GM21576 (cell line): Measurements from ENCODE around the gene PRRC2B.
"Not testable (repeated sequence)": the region's sequence is repeated elsewhere in the genome, so short reads cannot be mapped to it uniquely, and the experiment has no call there.

Source experiments
- ATAC-seq: cut with Tn5 transposase; IDR thresholded peaks from one replicate; pipeline ENCODE4 v1.9.1; 2021; ENCODE audit warnings: mild to moderate bottlenecking, moderate library complexity; ENCODE audit not compliant: unreplicated experiment

The PRRC2B gene

GRCh38 chr9:131467214-131467935 lies 73.5 kb downstream of the PRRC2B start:
- ATAC-seq = no peak

DNA sequence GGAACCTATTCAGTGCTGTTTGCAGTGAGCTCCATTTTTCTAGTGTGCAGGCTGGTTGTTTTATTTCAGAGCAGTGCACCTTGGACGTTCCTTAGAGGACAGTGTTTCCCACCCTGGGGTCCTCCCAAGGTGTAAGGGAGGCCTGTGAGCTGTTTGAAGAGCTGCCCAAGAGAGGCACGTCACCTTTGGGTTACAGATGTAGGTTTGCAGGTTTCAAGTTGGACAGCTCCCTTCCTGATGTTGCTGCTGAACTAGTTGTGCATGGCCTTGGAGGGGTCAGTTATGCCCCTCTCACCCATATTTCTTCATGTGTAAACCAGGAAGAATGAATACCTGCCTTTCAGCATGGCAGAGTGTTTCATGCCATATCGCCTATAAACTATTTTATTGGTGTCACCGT lies 74.1 kb downstream of the PRRC2B start:
- no peak for ATAC-seq

GRCh38 chr9:131469356-131469755 lies 75.5 kb downstream of the PRRC2B start:
- ATAC-seq = no peak

DNA sequence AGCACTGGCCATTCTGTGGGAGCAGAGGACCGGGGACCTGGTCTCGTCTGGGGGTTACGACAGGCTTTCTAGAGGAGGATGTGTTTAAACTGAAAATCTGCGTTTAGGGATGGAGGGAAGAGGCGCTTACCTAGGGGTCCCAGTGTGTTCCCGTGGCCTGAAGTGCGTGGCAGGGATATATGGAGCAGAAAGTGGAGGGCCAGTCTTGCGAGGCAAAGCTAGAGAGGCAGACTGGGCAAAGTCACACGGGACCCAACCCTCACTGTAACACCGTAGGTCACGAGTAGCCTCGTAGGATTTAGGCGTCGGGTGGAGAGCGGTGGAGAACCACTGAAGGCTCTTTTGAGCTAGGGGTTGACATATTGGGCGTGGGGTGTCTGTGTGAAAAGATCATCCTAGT lies 76.1 kb downstream of the PRRC2B start:
- ATAC-seq = no peak

DNA sequence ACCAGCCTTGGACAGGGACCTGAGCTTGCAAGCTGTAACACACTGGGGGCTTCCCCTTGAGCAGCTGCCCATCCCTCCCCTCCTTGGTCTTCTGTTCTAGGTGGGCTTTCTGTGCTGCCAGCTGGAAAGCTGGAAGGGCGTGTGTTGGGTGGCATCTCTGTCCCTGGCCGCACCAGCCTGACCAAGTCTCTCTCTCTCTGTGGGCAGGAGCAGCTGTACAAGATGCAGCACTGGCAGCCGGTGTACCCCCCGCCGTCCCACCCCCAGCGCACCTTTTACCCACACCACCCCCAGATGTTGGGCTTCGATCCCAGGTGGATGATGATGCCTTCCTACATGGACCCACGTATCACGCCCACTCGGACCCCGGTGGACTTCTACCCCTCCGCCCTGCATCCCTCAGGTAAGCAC lies 76.7 kb downstream of the PRRC2B start:
- no peak for ATAC-seq

- not testable (repeated sequence) for ATAC-seq
These were observed 78.2 kb downstream of the PRRC2B start for GRCh38 chr9:131472085-131472484.

- no peak for ATAC-seq
These were observed 79.5 kb downstream of the PRRC2B start for GRCh38 chr9:131473198-131473885.

DNA sequence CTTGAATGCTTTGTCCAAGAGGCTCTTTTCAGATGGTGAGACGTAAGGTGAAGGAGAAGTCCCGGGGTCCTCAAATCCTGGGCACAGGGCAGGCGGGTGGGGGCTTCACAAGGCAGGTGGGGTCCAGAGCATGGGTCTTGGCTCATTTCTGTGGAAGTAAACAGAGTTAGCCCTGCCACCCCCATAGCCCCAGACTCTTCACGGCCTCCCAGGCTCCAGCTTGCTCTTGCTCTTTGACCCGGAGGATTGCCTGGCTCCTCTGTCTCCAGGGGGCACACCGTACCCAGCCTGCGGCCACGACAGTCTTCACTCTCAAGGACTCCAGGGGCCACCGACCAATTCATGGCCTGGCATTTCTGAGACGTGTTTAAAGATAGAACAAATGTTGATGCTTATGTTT lies 80.0 kb downstream of the PRRC2B start:
- no peak for ATAC-seq

GRCh38 chr9:131474711-131475110 lies 80.8 kb downstream of the PRRC2B start:
- no peak for ATAC-seq

GRCh38 chr9:131475111-131475955 lies 81.4 kb downstream of the PRRC2B start:
- no peak for ATAC-seq

DNA sequence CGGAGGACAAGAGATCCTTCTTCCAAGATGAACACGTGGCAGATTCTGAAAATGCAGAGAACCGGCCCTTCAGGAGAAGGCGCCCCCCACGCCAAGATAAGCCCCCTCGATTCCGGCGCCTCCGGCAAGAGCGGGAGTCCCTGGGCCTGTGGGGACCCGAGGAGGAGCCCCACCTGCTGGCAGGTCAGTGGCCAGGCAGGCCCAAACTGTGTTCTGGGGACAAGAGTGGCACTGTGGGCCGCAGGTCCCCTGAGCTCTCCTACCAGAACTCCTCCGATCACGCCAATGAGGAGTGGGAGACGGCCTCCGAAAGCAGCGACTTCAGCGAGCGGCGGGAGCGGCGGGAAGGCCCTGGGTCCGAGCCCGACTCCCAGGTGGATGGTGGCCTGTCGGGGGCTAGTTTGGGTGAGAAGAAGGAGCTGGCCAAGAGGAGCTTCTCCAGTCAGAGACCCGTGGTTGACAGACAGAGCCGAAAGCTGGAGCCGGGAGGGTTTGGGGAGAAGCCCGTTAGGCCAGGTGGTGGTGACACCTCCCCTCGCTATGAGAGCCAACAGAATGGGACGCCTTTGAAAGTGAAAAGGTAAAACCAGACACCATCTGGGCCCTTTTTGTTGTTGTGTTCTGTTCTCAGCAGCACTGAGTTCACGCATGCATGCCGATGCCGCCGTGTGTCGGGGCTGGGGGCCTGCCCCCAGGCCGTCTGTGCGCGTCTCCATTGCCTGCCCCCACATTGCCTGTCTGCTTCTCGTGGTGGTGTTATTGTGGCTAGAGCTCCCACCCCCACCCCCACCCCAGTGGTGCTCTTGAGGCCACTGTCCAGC lies 82.3 kb downstream of the PRRC2B start:
- ATAC-seq = no peak

GRCh38 chr9:131476777-131477345 lies 83.0 kb downstream of the PRRC2B start:
- ATAC-seq = no peak

GRCh38 chr9:131477367-131477766 lies 83.5 kb downstream of the PRRC2B start:
- no peak for ATAC-seq

DNA sequence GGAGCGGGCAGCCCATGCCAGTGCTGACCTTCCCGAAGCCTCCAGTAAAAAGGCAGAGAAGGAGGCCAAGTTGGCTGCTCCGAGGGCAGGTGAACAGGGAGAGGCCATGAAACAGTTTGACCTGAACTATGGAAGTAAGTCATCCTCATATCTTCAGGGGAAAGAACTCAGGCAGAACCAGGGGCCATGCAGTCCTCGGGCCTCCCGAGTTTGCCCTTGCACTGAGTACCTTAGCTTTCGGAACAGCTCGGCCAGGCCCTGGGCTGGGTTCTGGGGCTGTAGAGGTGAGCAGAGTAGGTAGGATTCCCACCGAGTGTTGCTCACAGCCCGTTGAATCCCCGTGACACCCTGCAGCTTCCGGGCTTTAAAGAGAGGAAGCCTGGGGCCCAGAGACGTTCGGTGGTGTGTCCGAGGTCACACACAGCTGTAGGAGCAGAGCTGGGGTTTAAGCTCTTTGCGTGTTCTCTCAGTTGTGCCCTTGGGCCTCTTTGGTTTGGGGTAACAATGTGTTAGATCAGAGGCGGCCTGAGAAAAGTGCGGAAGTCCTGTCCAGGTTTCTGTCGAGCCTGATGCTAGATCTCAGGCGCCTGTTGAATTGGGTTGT lies 84.0 kb downstream of the PRRC2B start:
- ATAC-seq = no peak

DNA sequence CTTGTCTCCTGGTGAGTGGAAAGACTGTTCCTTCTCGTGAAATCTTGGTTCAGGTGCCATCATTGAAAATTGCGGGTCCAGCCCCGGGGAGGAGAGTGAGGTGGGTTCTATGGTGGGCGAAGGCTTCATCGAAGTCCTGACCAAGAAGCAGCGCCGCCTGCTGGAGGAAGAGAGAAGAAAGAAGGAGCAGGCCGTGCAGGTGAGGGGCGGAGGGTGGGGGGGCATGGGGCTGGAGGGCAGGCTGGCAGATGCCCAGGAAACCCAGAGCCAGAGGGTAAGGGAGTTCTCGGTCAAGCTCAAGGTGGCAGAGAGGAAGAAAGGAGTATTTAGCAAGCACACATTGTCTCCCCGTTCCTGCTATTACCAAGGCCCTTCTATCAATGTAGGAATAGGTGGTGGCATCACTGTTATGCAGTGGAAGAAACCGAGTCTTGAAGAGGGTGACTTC lies 84.6 kb downstream of the PRRC2B start:
- no peak for ATAC-seq

DNA sequence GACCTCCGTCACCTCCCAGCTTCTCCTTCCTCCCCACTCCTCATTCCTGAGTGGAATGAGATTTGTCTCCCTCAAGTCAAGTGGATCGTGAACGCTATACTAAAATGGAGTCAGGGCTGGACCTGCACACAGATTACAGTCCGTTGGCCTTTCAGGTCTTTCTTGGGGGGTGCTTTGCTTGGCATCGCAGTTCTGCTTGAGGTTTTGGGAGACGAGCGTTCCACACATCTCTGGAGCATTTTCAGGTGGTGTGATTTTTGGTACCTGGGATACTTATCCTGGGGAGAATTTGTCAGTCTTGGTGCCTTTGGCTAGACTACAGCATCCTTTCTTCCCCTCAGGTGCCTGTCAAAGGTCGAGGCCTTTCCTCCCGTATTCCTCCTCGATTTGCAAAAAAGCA lies 85.0 kb downstream of the PRRC2B start:
- no peak for ATAC-seq

- no peak for ATAC-seq
These were observed 86.4 kb downstream of the PRRC2B start for GRCh38 chr9:131480258-131480657.

- ATAC-seq = no peak
These were observed 87.8 kb downstream of the PRRC2B start for GRCh38 chr9:131481441-131482342.
